Fibroblast of skin of abdomen (primary cell): ENCODE data around the gene VPS35L.
A peak's percentile ranks its signal among the peaks of the same experiment; 100 is the strongest.

Experiments used
- DNase-seq: peaks from one replicate; pipeline ENCODE4 v3.0.0-alpha.2; 2013

The VPS35L gene

DNA sequence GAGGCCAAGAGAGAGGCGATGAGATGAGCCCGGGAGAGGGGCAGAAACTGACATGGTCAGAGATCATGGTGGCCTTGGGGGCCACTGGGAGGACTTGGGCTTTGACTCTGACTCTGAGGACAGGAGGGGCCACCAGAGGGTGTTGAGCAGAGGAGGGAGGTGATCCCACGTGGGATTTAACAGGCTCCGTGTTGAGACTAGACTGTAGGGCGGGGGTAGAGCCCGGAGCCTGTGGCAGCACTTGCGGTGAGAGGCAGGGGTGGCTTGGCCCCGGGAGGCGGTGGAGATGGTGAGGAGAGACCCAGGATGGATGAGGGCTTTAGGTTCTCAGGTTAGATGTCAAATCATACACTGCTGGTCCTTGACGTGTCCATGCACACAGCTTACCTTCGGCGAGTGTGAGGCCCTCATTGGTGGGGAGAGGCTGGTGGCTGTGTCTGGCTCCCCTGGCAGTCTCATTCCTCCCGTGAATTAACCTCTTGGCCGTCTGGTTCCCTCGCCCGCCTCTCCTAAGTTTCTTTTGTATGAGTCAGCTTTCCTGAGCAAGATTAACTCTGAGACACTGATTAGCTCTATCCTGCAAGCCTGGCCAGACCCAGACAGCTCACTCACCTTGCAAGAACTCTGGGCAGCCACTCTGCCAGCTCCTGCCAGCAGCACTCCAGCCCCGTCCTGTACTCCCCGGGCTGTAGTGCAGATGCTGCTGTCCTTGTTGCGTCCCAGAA lies 39.7 kb downstream of the VPS35L start:
- peak; percentile 78 for DNase-seq

DNA sequence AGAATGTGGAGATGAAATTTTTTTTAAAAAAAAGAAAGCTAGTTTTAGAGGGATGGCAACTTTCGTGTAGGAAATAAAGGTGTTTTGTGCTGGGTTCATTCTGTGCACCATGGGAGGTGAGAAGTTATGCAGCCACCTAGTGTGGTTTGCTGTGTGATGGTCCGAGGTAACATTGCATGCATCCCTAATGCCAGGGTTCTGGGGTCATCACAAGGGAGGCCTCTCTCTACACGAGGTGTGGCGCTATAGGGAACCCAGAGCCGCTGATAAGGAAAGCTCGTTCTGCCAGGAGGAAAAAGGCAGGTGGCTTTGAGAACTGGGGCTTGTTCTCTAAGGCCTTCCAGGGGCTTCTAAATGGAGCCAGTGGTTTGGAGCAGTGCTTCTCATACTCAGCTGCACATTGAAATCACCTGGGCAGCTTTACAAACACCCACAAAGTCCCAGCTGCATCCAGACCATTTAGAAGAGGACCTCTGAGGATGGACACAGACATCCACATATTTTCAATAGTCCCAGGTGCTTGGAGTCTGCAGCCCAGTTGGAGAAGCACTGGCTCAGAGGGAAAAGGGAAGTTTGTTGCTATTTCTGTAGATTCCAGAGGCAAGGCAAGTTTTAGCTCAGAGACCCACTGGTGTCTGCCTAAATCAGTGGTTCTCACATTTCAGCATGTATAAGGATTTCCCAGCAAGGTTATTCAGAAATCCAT lies 43.5 kb downstream of the VPS35L start:
- DNase-seq = no peak

DNA sequence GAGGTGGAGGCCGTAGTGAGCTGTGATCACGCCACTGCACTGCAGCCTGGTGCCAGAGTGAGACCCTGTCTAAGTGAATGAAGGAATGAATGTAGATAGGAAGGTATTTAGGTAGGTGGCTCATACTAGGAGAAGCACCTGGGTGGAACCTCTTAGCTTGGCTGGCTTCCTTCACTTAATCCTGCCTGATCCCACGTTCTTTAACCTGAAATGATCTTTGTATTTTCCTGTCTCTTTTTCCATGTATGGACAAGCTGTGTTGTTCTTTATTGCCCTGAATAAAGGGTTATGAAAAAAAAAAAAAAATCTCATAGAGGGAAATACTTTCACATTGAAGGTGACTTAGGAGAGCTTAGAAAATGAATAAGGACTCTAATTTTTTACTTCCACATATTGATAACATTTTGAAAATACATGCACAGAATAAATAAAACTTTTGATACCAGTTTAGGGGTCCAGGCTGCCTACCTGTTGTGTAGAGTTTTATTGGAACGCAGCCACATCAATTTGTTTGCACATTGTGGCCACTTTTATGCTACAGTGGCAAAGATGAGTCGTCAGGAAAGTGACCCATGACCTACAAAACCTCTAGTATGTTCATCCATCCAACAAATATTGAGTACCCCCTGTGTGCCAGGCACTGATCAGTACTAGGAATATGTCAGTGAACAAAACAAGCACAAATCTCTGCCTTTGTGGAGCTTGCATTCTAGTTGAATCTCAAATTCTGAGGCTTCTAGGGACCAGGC lies 44.6 kb downstream of the VPS35L start:
- DNase-seq = no peak

DNA sequence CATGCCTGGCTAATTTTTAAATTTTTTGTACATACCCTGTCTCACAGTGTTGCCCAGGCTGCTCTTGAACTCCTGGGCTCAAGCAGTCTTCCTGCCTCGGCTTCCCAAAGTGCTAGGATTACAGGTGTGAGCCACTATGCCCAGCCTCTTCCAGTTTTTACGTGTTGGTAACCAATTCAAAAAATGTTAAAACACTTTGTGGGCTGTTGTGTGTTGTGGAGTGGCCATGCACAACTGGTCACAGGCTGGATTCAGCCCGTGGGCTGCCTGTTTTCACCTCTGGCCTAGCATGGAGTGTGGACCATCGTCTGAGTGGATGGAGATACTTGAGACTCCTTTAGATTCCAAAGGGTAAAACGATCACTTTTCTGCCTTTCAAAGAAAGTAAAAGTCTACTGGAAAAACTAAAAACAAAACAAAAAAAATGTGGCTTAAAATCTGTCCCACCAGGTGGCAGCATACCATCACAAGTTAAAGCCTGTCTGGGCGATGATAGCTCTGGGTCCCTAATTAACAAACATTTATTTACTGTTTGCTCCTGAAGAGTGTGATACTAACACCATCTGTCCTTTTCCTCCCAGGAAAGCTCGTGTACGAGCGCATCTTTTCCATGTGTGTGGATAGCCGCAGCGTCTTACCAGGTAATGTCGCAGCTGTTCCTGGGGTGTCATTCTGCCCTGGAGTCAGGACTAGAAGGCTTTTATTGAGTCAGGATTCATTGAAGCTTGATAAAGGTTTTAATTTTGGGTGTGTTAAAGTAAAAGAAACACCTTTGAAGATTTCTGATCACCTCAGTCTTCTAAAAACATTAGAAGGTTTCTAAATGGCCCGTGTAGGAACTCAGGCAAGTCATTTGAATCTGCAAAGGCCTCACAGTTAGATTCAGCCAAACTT lies 45.8 kb downstream of the VPS35L start:
- peak; percentile 16 for DNase-seq

DNA sequence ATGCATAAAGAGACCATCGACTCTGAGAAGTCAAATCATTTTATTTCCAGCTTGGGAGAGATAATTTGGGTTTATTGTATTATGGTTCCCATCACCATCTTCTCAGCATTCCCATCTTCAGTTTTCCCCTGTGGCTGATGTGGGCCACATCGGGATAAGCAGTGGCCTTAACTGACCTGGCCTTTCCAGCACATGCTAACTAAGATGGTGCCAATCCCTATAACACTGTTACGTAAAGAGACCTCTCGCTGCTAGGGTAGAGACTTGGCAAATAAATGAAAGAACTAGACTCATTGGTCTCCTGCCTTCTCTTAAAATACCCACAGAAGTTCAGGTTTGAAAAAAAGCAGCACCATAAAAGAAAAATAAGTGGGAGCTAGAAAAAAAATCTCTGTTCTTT lies 49.4 kb downstream of the VPS35L start:
- DNase-seq = no peak

DNA sequence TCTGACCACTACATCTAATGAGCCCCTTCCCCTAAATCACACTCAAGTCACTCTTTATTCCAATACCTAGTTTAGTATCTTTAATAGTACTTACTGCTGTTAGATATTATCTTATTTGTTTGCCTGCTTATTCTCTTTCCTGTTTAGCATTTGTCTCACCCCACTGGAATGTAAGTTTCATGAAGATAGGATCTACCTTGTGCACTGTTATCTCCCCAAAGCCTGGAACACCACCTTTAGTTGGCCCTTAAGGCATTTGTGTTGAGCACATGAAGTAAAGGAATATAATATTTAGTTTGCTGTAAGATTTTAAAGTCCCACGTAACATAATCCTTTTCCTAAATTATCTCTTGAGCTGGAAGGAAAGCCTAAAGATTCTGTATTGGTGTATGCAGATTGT lies 50.2 kb downstream of the VPS35L start:
- no peak for DNase-seq

DNA sequence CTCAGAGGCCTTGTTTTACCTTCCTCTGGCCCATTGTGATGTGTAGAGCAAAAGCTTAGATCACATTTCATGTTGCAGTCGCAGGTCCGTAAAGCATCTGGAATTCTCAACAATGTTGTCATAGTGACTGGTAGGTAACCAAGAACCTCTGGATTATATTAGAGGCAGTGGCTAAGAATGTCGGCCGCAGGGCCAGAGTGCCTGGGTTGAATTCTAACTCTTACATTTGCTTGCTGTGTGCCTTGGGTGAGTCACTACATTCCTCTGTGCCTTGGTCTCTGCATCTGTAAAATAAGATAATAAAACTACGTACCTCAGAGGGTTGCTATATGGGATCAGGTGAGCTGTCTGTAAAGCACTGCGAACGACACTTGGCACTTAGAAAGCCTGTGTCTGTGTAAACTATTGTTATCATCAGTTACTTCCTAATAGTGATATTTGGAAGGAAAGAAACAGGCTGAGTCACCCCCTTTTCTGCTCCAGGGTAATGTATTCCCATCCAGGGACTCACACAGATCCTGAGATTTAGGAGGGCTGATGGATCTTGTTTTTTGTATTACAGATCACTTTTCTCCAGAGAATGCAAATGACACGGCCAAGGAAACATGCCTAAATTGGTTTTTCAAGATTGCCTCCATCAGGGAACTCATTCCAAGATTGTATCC lies 52.2 kb downstream of the VPS35L start:
- DNase-seq = peak; percentile 68

DNA sequence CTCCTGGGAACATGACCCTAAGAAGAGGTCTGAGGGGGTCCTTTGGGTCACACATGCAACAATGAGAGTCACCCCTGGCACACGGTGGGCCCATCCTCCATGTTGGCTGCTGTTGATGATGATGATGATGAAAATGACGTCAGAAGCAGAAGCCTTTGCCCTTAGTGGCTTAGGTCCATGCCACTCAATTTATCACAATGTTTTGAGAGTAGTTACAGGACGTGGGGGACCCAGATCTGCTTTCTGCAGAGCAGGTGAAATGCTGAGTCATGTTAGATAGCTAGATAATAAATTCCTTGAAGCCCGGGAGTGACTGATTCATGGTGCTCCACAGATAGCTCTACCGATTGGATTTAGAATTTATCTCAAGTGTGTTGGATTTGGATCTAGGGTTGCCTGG lies 53.9 kb downstream of the VPS35L start:
- no peak for DNase-seq

DNA sequence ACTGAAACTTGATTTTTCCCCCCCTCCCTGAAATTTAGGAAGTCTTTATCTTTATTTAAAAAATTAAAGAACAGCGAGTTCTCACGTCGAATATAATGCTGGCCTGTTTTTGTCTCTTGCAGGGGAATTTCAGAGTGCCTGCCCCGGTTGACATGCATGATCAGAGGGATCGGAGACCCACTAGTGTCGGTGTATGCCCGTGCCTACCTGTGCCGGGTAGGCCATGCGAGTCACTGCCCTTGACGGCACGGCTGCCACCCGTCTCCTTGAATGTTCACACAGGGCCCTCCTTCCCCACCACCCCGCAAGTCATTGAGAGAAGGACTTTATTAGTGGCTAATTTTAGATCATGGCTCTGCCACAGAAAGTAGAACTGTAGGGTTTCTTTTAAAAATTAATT lies 54.7 kb downstream of the VPS35L start:
- no peak for DNase-seq

DNA sequence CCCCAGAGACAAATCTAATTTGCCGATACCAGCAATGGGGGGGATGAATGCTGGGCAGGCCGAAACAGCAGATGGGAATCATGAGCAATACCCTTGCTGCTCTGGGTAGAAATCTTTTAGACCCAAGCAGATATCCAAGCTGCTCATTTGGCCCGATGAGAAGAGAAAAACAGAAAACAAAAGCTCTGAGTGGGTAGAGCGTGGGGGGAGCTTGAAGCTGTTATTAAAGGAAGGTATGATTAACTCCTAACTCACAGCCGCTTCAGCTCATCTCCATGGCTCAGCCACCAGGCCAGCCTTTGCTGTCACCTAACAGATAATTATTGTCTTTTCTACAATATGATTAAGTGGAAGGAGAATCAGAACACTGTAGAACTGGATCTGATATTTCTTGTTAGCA lies 58.3 kb downstream of the VPS35L start:
- peak; percentile 10 for DNase-seq

DNA sequence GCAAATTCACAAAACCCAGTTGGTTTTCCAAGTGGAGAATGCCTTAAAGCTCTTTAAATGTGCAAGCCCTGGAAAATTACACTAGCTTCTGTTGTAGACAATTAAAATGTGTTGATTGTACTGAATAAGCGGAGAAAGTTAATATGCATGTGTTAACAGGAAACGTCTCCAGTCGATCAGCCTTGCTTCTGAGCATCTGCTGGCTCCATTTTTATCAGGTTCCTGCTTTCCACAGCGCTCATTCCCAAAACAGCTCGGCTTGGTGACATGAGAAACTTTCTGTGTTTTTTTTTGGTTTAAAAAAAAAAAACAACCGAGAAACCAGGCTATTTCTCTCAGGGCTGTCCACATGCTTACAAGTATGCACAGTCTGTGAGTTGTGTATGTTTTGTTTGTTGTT lies 60.7 kb downstream of the VPS35L start:
- DNase-seq = no peak

DNA sequence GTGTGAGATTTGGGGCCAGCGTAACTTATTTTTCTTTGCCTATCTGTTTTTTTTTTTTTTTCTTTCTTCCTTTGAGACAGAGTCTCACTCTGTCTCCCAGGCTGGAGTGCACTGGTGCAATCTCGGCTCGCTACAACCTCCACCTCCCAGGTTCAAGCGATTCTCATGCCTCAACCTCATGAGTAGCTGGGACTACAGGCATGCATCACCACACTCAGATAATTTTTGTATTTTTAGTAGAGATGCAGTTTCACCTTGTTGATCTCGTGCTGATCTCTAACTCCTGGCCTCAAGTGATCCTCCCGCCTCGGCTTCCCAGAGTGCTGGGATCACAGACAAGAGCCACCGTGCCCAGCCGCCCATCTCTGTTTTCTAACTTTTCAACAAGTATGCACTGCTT lies 63.4 kb downstream of the VPS35L start:
- no peak for DNase-seq

DNA sequence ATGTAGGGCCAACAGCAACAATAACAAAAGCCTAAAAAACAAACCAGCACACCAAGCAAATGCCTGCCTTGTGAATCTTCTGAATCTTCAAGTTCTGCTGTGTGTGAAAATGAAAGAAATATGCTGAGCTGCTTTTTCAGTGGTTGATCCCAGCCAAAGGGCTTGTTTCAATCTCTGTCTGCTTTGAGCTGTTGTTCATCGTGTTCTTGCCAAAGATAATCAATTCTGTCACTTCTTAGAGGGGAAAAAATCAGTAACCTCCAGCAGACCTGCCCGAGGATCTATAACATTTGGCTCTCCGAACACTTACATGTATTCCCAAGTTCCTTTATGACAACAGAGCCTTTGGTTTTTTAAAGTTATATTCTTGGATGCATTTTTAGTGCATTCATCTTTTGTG lies 65.9 kb downstream of the VPS35L start:
- no peak for DNase-seq

DNA sequence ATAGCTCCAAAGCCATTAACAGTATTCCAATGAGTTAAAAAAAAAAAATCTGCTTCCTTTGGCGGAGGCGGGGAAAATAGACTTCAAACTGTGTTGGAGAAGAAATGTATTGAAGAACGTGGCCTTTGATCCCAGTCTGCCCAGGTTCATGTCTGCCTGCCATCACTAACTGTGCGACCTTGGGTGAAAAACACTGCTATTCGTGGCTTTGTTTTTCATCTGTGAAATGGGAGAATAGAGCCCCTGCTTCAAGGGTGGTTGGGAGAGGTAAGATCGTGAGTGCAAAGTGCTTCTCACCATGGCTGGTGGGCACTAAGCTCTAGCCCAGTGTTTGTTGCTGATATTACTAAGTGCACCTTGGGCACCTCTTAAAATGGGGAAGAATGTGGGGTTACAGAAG lies 69.5 kb downstream of the VPS35L start:
- DNase-seq = no peak

DNA sequence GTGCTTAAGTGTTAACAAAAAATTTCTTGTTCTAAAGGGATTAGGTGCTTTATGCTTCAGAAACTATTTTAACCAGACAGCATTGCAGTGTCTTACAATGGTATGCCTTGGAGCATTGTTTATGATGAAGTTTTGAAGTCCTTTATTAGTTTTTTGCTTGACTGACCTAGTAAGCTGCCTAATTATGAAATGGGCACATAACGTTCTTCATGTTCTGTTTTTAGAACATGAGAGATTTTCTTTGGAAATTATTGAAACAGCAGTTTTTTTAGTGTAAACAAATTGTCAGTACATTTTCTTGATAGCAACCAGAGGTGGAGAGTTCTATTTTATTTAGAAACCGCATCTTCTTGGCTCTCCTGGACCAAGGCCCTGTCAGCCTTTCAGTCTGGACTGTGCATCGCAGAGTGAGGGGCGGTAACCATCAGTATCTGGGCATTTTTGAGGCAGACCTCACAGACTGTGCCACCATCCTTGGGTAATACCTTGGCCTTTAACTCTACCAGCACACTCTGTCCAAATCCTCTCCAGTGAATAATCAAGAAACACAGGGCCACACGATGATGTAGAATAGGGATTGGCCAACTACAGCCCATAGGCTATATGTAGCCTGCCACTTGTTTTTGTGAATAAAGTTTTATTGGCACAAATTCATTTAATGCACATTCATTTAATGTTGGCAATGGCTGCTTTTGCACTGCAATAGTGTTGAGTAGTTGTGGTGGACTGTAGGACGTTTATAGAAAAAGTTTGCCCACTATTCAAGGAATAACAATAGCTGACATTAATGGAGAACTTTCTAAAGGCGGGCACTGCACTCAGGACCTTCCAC lies 81.1 kb downstream of the VPS35L start:
- DNase-seq = no peak

DNA sequence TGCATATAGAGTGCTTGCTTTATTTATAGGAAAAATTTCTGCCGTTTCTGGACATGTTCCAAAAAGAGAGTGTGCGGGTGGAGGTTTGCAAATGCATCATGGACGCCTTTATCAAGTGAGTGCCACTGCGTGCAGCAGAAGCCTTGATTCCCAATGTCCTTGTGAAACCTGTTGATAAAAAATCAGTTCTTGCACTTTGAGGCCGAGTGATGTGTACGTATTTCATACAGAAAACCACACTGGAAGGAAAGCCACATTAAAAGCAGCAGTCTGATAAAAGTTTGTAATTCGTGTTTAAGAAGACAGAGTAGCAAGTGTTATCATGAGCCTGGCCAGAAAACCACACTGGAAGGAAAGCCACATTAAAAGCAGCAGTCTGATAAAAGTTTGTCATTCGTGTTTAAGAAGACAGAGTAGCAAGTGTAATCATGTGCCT lies 84.5 kb downstream of the VPS35L start:
- no peak for DNase-seq

DNA sequence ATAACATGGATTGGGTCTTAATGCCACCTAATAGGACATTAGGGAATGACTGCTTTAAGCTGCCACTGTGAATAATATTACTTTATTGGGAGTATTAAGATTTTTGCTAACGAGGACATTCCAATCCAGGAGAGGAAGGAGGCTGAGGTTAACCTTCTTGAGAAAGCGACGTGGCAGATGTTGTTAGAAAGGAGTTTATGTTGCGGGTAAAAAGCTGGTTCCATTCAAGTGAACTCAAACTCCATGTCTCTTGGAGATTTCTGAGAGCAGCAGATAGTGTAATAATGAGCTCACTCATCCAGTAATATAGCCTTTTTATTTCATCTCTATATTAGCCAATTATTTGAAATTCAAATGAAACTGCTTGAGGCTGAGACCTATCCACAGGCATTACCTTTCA lies 87.0 kb downstream of the VPS35L start:
- DNase-seq = no peak

DNA sequence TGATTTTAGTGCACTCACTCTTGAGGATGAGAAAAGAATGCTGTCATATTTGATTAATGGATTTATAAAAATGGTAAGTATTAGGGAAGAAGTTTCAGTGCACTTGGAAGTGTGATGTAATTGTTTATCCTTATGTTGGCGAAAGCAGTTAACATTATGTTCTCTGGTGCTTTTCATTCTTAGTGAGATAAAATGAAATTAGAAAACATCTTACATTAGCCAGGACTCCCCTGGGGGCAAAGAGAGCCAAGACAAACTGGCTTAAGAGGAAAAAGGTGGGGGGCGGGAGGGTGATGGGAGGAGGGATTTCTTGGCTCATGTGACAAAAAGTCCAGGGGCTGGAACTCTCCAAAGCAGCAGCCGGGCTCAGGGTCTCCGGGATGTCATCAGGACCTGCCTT lies 89.4 kb downstream of the VPS35L start:
- no peak for DNase-seq

DNA sequence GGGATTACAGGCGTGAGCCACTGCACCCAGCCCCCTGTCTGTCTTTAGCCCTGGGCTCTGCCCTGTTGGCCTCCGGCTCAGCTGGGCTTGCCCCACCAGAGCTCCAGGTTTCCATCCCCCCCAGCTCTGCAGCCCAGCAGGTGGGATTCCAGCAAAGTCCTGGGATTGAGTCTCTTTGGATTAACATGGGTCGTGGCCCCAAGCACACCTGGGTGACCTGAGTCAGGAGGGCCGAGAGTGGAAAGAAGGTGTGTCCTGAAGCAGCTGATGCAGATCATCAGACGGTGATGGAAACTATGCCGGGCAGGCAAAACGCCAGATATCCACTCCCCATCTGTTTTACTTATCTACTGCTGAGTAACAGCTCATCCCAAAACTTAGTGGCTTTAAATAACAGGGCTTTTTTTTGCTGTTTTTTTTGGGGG lies 90.1 kb downstream of the VPS35L start:
- DNase-seq = peak; percentile 7

DNA sequence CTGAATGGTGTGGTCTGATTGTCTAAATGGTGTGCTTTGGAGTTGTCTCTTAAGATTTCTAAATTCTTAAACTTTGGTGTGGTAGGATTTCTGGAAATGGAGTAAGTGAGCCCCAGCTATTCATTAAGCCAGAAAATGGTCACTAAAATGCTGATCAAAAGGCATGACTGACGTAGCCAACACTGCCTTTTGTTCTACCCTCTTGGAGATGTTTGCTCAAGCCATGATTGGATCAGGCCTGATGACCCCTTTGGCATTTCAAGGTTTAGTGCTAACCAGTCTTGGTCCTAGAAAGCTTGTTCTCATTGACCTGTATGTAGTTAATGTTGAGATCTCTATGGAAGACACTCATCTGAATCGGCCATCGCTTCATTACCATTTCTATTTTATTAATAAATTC lies 94.5 kb downstream of the VPS35L start:
- no peak for DNase-seq

DNA sequence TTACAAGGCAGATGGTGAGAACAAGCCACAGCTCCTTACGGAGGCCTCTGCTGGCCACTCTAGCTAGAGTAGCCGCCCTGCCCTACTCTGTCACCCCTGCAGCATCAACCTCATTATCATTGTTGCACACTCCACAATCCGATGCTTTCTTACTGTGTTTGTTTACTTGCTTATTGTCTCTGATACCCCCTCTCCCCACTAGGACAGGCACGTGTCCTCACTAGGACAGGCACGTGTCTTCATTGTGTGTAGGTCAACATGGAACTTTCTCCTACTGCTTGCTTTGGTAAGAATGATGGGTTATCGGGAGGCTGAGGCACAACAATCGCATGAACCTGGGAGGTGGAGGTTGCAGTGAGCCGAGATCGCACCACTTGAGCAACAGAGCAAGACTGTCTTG lies 98.6 kb downstream of the VPS35L start:
- DNase-seq = no peak
